Progenitor cell of endocrine pancreas (in vitro differentiated cells): ENCODE measurements around the gene TECTB. TPM values are rescaled to one million over a fixed set of nuclear protein-coding genes. Genes with fewer than 3 reads are reported as not detected.

ENCODE experiments used
- DNase-seq: peaks from one replicate; pipeline ENCODE4 v3.0.0; 2021; ENCODE audit warnings: low spot score; ENCODE audit not compliant: unreplicated experiment
- H3K27ac Mint-ChIP-seq: 2 replicates; pipeline ENCODE4 v1.8.0; 2021; ENCODE audit warnings: mild to moderate bottlenecking, moderate library complexity, mixed read lengths
- H3K27me3 Mint-ChIP-seq: 2 replicates; pipeline ENCODE4 v1.8.0; 2021; ENCODE audit warnings: mixed read lengths
- H3K36me3 Mint-ChIP-seq: 2 replicates; pipeline ENCODE4 v1.8.0; 2022; ENCODE audit warnings: mixed read lengths; ENCODE audit not compliant: insufficient read depth
- H3K4me1 Mint-ChIP-seq: 2 replicates; pipeline ENCODE4 v1.8.0; 2021; ENCODE audit warnings: low read depth, mixed read lengths
- H3K4me3 Mint-ChIP-seq: 2 replicates; pipeline ENCODE4 v1.8.0; 2021; ENCODE audit warnings: low read depth, mild to moderate bottlenecking, moderate library complexity, mixed read lengths
- H3K9me3 Mint-ChIP-seq: 2 replicates; pipeline ENCODE4 v1.8.0; 2021; ENCODE audit warnings: low read depth, mixed read lengths
- CTCF ChIP-seq: fragments of 200-600 bp; sonication (generic); IDR thresholded peaks from one replicate; pipeline ENCODE4 v1.5.0; 2021; ENCODE audit warnings: antibody characterized with exemption, mild to moderate bottlenecking; ENCODE audit not compliant: unreplicated experiment
- total RNA-seq: library from RNA; stranded (reverse); gene quantifications from 2 replicates; pipeline ENCODE4 v1.2.1, GENCODE V29; 2021

The TECTB gene
- total RNA-seq, 1 donor from 2014 or later, result not detected

- H3K27ac Mint-ChIP-seq, result no peak overlapping the region
- no peaks in the 10 kb centered on the region for H3K9me3 Mint-ChIP-seq
- H3K4me1 Mint-ChIP-seq, result peaks cover 1% of the 10 kb centered on the region
- H3K27me3 Mint-ChIP-seq, result peaks cover 3% of the 10 kb centered on the region
- H3K4me3 Mint-ChIP-seq, result no peak overlapping the region
- H3K36me3 Mint-ChIP-seq, result no peaks in the 10 kb centered on the region
- DNase-seq, result no peak
- TF ChIP-seq CTCF, result no peak
Measured at GRCh38 chr10:112259688-112260087, 23.5 kb upstream of the TECTB start.

GRCh38 chr10:112260831-112261230, 22.4 kb upstream of the TECTB start:
- Mint-ChIP-seq H3K27me3 (peaks cover 3% of the 10 kb centered on the region), H3K27ac (peak overlapping the region; percentile 11), H3K36me3 (no peaks in the 10 kb centered on the region), H3K9me3 (no peaks in the 10 kb centered on the region), H3K4me3 (no peak overlapping the region), H3K4me1 (peaks cover 5% of the 10 kb centered on the region)
- no peak for DNase-seq
- TF ChIP-seq CTCF, result no peak

GRCh38 chr10:112261281-112261822, 21.8 kb upstream of the TECTB start:
- H3K4me1 Mint-ChIP-seq, result peaks cover 7% of the 10 kb centered on the region
- H3K4me3 Mint-ChIP-seq, result no peak overlapping the region
- H3K27ac Mint-ChIP-seq, result peak overlapping the region; percentile 11
- no peak for TF ChIP-seq CTCF
- no peaks in the 10 kb centered on the region for H3K36me3 Mint-ChIP-seq
- no peaks in the 10 kb centered on the region for H3K9me3 Mint-ChIP-seq
- H3K27me3 Mint-ChIP-seq, result peaks cover 3% of the 10 kb centered on the region
- DNase-seq, result no peak

GRCh38 chr10:112262546-112262945, 20.7 kb upstream of the TECTB start:
- no peak overlapping the region for H3K27ac Mint-ChIP-seq
- peaks cover 7% of the 10 kb centered on the region for H3K4me1 Mint-ChIP-seq
- H3K9me3 Mint-ChIP-seq, result peaks cover 3% of the 10 kb centered on the region
- no peak for TF ChIP-seq CTCF
- H3K4me3 Mint-ChIP-seq, result no peak overlapping the region
- H3K27me3 Mint-ChIP-seq, result peaks cover 3% of the 10 kb centered on the region
- no peak for DNase-seq
- H3K36me3 Mint-ChIP-seq, result no peaks in the 10 kb centered on the region

GRCh38 chr10:112265745-112266144, 17.5 kb upstream of the TECTB start:
- no peak overlapping the region for H3K27ac Mint-ChIP-seq
- H3K9me3 Mint-ChIP-seq, result peaks cover 3% of the 10 kb centered on the region
- H3K27me3 Mint-ChIP-seq, result peaks cover 3% of the 10 kb centered on the region

More at GRCh38 chr10:112265745-112266144, 17.5 kb upstream of the TECTB start:
- peaks cover 7% of the 10 kb centered on the region for H3K4me1 Mint-ChIP-seq
- no peaks in the 10 kb centered on the region for H3K36me3 Mint-ChIP-seq
- DNase-seq, result no peak
- TF ChIP-seq CTCF, result no peak
- no peak overlapping the region for H3K4me3 Mint-ChIP-seq
